HUDEP-2 (cell line): ENCODE results near the gene PEAR1.
A peak's percentile ranks its signal among the peaks of the same experiment; 100 is the strongest.

Experiments
- DNase-seq, 76 experiments: peaks; one replicate each; lab custom pipeline; 2025; ENCODE audit not compliant: unreplicated experiment in 76 of 76; lab: John Stamatoyannopoulos, UW

PEAR1 gene

DNA sequence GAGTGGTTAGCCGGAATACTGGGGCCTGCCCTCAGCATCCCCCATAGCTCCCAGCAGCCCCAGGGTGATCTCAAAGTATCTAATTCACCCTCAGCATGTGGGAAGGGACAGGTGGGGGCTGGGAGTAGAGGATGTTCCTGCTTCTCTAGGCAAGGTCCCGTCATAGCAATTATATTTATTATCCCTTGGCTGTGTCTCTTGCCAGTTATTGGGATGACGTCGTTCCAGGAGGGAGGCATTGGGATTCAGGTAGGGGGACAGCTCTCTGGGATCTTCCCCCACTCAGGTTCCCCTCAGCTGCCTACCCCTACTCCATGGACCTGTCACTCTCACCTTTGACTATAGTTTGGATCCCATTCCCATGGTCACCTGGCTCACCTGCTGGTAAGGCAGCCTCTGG is 11.9 kb upstream of the PEAR1 start:
- no peak for DNase-seq

DNA sequence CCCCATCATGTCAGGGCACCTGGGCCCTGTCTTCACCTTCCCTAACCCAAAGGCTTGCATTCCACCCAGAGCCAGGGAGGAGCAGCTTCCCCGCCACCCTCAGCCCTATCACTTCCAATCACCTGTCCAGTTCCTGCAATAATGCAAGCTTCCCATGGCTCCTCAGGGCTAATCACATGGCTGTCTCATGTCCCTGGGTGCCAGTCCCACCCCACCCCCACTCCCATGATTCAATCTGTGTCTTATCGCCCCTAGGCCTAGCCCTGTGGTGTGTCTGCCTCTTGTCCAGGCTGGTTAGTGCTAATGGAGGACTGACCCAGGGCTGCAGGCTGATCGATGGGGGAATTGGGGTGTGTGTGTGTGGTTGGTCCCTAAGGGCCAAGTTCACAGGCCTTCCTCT is 11.0 kb upstream of the PEAR1 start:
- DNase-seq: peak in 23 of 76 experiments; percentile 10 to 58 (median 29)

DNA sequence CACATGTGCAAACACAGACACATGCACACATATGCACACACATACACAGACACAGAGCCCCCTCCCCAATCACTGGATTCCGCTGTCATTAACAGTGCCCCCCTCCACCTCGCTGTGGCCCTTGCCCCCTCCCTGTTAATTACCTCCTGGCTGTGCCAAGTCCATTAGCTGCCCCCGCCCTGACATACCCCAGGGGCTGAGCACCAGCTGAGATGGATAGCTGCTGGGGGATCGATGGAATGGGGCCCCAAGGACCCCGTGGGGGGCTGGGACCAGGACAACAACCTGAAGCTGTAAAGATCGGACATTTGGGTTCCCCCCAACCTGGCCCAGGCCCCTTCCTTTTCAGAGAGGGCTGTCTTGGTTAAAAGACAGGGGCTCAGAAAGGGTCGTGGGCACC is 9.6 kb upstream of the PEAR1 start:
- DNase-seq: no peak

DNA sequence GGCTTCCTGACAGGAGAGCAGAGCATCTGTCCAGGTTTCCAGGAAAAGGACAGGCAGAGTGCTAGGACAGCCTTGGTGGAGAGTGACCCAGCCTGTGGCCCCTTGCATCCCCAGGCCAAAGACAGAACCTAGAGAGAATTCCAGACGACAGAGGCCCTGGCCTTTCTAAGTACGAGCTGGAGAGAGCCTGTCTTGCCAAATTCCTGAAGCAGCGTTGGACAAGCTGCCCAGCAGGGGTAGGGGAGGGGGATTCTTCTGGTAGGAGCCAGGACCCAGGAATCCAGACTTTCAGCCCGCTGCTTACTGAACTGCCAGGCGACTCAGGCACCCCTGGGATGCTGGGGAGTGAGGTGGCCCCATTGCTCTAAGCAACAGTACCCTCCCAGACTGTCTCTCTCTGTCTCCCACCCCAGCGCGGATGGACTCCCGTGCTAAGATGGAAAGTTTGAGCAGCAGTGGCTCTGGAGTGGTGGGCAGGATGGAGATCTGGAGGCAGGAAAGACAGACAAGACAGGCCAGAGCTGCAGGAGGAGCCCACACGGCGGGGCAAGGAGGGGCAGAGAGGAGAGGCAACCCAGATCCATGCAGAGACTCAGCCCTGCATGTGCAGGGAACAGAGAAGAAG is 8.8 kb upstream of the PEAR1 start:
- no peak for DNase-seq

DNA sequence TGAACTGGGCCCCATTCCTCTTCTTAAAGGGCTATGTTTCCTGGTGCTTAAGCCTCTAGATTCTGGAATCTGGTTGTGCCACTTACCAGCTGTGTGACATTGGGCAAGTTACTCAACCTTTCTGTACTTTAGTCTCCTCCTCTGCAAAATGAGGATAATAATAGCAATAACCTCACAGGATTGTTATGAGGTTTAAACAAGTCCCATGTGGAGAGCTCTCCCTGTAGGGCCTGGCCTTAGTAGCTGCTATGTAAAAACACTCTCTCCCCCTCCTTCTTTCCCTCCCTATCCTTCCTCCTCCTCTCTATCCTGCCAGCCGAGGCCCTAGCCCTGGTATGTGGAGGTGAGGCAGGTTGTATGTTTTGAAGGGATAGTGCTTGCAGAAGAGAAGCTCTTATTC is 8.2 kb upstream of the PEAR1 start:
- no peak for DNase-seq

DNA sequence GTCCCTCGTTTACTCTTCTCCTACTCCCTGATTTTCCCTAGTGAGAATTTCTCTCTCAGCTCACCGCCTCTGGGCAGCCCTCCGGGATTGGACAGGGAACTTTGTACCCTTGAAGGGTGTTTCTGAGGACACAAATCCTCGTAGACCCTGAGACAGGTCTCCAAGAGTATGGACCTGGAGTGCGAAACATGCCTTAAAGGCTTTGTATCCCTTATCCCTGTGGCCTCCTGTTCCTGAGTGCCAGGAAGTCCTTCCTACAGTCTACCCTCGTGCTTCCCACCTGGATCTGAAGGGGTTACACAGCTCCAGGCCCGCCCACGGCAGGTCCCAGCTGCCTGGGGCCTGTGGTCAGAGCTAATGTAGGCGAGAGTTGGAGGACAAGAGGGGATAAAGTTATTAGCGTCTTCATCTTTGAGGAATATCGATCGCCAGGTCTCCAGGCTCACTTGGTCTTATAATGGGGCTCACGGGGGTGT is 7.6 kb upstream of the PEAR1 start:
- no peak for DNase-seq

DNA sequence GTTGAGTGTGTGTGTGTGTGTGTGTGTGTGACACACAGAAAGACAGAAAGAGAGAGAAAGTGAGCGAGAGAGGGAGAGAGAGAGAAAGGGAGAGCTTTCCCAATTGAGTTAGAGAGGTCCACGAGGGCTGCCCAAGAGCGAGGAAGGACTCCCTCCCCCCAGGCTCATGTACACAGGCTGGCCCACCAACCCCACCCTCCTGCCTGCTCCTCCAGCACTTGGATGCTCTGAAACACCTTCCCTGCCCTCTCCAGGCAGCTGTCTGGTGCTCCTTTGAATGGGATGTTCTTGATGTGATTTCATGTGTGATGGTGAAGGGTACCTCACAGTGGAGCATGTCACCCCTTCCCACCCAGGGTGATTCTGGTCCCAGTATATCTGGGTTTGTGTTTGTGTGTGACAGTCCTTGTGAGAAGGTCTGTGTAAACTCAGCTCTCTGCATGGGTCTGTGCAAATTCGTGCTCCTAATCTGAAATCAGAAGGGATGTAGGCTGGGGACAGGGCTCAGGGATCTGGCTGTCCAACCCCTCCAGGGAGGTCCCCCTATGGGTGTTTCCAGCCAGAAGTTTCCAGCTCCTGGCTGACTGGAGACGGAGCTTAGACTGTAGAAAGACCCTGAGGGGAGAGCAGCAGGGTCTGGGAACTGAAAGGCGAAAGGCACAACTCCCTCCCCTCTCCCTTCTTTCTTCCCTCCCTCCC is 6.8 kb upstream of the PEAR1 start:
- no peak for DNase-seq

DNA sequence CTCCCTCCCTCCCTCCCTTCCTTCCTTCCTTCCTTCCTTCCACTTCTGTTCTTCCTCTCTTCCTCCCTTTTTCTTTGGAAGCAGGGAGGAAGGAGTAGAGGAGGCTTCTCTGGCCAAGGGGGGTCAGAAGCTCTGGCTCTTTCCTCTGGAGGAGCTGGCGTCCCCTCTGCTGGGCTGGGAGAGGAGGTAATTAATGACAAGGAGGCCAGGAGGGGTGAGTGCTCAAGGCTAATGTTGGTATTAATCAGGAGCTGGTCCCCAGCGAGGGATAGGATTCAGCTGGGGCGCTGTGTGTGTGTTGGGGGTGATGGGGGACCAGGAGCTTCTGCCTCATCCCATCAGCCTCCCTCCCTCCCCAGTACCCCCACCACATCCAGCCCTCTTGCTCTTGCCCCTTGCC is 6.2 kb upstream of the PEAR1 start:
- no peak for DNase-seq

DNA sequence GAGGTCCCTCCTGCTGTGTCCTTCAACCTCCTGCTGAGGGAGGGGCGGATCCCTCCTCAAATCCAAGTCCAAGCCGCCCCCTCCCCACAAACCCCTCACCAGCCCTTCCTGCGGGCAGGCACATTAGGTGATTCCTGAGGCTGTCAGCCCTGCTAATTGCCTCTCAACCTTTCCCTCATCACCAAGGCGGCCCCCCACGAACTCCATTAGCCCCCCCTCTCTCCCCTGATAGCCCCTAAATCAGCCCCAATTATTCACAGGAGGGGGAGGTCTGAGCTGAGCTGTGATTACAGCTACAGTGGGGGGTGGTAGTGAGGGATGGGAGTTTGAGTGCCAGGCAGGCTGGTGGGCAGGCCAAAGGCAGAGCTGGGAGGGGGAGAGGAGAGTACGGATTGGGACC is 5.8 kb upstream of the PEAR1 start:
- no peak for DNase-seq

DNA sequence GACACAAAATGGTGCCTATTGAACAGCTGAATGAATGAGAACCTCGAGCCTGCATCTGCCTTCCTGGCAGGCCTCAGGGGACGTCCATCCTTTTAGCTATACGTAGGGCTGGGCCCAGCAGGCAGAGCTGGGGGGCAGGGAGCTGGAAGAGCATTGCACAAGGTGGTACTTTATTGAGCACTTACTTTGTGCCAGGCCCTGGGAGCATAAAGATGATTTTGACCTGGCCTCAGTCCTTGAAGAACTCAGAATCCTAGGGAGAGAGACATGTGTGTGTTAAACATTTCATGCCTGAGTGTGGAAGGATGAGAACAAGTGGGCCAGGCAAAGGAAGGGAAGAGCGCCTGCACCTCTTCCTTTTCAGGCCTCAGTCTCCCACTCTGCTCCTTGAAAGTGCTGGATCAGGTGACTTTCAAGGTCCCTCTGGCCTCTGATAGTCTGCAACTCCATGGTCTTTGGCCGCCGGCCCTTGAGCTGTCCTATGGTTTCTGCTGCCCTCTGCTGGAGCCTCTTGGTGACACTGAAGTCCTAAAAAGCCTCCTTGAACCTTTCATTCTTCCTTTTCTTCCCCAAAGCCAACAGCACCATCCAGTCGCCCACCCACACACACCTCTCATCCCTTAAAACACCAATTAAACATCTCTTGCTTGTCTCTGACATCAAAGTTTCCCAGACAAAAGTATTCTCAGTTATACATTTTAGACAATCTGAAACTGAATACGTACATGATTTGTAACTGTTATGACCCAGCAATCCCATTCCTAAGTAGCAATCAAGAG is 3.5 kb upstream of the PEAR1 start:
- DNase-seq: peak in 65 of 76 experiments; percentile 14 to 79 (median 59)

DNA sequence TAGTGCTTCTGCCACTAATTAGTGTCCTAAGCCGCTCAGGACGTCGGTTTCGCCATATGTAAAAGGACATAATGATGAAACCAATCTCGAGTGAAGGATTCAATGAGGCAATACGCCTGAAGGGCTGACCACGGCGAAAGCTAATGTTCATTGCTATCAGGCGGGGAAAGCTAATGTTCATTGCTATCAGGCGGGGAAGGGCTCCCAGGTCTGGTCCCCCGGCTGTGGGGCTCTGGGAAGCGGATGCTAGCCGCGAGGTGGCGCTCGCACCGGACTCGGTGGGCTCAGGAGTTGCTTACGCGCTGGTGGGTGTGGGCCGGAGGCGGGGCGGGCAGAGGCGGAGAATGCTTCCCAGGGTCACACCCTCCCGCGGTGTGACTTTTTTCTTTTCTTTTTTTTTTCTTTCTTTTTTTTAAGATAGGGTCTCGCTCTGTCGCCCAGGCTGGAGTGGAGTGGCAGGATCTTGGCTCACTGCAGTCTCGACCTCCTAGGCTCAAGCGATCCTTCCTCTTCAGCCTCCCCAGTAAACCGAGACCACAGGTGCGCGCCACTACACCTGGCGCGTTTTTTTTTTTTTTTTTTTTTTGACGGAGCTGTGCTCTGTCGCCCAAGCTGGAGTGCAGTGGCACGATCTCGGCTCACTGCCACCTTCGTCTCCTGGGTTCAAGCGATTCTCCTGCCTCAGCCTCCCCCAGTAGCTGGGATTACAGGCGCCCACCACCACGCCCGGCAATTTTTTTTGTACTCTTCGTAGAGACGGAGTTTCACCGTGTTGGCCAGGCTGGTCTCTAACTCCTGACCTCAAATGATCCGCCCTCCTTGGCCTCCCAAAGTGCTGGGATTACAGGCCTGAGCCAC is 1.1 kb upstream of the PEAR1 start:
- DNase-seq: peak in 74 of 76 experiments; percentile 18 to 94 (median 84)

DNA sequence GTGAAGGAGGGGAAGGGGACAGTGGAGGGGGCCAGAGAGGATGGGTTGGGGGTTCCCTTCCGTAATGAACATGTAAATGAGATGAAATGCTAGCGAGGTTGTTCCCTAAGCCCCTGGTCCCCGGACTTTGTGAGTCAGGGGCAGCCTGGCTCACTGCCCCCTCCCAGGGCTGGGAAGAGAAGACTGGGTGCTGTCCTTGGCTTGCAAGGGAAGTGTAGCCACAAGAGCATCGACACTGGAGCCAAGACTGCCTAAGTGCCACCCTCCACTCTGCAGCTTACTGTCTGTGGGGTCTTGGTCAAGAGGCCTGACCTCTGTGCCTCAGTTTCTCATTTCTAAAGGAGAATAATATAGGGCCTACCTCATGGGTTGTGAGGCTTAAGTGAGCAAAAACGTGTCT is 483 bp downstream of the PEAR1 start:
- DNase-seq: no peak

DNA sequence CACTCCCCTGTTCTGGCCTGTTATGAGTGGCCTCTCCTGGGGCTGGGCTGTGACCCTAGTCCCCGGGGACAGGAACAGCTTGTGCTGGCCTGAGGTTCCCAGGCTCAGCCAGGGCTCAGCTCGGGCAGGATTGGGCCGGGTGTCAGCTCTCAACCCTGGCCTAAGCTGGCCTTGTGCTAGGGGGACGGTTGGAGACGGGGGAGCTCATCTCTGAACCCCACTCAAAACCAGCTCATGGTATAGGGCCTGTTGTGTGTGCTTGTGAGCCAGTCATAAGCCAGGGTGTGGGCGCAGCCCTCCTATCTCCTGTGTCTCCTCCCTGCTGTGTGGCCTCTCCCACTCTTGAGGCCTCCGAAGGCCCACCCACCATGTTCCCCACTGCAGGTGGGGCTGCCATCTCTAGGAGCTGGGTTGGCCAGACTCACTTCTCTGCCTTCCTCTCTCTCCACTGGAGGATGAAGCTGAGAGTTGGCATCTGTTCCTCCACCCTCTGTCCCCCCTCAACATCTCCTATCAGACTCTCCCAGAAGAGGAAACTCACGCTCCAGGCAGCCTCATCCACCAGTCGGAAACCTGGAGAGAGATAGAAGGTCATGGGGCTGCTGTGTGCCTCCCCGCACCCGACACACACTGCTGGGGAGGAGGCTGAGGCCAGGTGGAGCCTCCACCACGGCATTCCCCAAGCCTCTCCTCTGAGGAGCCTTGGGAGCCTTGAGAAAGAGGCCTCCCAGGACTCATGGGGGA is 1.4 kb downstream of the PEAR1 start:
- DNase-seq: peak in 73 of 76 experiments; percentile 16 to 90 (median 69)

DNA sequence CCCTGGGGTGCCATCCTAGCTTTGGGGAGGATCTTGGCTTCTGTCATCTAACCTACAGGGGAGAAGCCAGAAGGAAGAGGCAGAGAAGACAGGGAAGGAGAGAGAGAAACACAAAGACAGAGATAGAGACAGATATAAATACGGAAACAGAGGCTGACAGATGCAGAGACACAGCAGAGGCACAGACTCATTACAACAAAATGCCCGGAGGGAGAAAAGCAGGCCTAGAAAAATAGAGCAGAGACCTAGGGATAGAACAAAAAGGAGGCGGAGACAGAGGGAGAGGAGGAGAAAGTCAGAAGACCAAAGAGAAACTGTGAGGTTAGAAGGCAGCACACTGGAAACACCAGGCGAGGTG is 1.9 kb downstream of the PEAR1 start:
- DNase-seq: no peak

DNA sequence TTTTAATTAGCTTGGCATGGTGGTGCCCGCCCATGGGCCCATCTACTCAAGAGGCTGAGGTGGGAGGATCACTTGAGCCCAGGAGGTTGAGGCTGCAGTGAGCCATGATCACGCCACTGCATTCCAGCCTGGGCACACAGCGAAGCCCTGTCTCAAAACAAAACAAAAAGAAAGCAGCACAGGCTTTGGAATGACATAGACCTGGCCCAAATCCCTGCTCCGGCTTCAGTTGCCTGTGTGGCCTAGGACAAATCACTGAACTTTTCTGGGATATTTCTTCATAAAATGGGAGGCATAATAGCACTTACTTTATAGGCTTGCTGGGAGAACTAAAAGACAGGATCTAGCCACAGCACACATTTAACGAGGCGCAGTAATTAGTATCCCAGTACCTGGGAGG is 2.4 kb downstream of the PEAR1 start:
- no peak for DNase-seq

DNA sequence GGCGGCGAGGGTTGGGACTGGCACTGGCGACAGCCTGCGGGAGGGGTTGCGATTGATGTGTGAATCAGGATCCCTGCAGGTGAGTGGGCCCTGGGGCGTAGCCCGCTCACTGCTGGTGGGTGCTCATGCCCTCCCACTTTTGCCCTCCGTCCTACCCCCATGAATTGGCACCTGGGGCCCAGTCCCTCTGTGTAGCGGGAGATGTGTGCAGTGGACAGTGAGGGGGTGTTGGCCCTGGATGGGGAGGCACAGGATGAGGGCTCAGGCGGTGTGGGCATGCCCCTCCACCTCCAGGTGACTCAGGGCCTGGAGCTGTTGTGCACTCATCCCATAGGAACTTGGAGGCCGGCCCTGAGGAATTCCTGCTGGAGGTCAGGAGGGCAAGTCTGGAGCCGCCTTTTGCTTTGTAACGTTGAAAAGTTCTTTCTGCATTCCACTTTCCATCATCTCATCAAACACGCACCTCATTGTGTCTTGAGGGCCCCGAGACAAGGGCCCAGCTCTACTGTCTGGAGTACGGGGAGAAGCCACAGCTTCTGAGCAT is 3.0 kb downstream of the PEAR1 start:
- no peak for DNase-seq

DNA sequence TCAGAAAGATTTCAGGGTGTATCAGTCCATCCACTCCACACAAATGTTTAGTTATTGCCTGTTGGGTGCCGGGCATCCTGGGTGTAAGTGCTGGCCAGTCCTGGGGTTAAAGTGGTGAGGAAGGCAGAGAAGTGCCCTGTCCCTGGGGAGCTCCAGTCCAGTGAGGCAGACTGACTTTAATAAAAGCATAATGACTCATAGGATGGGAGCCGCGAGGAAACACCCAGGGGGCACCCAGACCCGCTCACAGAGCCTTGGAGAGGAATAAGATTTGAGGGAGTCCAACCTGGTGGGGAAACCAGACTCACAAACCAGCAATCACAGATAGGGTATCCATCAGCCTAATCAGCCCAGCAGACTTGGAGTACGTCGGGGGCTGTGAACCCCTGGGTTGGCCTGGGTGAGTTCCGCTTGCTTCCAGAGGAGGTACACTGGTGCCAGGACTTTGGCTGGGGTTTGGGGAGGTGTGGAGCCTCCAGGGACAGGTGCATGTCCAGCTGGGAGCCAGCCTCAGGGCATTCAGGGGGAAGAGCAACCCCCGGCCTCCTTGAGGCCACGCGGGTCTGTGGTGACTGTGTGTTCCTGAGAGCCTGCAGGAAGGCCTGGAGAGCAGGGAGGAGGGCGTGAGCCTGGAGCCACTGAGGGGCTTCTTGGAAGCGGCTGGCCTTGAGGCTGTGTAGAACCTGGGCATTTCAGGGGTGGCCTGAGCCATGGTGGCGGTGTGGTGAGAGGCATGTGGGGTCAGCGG is 3.7 kb downstream of the PEAR1 start:
- no peak for DNase-seq

DNA sequence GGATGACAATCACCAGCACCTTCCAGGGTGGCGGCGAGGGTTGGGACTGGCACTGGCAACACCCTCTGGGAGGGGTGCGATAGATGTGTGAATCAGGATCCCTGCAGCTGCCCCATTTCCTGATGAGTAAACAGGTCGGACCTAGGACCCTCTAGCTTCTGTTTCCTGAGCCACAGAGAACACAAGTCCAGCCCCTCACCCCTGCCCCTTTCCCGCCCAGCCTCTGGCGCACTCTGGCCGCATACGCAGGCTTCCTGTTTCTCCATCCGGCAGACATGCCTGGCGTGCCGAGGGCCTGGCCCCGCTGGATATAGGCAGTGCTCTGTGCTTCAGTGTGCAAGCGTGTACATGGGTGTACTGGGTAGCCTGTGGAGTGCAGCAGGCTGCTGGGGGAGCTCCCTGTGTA is 4.6 kb downstream of the PEAR1 start:
- no peak for DNase-seq

DNA sequence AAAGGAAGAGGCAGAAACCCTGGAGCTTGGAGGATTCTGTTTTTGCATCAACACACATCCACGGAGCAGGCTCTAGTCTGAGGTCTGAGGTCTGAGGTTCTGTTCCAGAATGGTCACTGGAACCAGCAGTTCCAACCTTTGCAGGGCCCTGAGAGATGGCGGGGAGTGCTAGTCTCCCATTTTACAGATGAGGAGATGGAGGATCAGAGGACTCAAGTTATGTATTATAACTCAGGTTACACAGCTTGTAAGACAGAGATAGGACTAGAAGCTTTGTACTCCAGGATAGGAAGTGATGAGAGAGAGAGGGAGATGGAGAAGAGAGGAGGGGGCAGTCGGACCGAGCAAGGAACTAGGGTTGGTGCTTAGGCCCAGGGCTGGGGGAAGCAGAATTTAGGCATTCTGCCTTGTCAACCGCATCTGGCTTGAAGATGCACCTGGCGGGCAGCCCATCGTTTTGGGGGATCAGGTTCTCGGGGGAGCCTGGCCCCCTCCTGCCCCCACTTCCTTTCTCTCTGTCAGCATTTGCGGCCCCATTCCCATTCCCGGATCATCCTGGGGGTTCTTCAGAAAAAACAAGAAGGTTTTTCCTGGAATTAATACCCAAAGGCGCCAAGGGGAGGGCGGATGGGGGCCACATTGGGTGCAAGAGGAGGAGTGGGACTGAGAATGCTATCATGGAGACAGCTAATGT is 5.6 kb downstream of the PEAR1 start:
- DNase-seq: no peak
